ACC112 (cell line): ENCODE measurements around the gene ARL4D.
"Not testable (repeated sequence)": the region's sequence is repeated elsewhere in the genome, so short reads cannot be mapped to it uniquely, and the experiment has no call there.

Source experiments
- H2AFZ ChIP-seq: fragments of 200-600 bp; sonication (generic); one replicate; pipeline ENCODE4 v1.6.0; 2017; ENCODE audit warnings: antibody characterized with exemption, low read length; ENCODE audit not compliant: unreplicated experiment
- H3K27ac ChIP-seq: fragments of 200-600 bp; sonication (generic); 2 replicates; pipeline ENCODE4 v1.5.1; 2014; ENCODE audit warnings: low read depth, mild to moderate bottlenecking, antibody characterized with exemption, low read length, moderate library complexity
- H3K27me3 ChIP-seq: fragments of 200-600 bp; sonication (generic); 2 replicates; pipeline ENCODE4 v1.6.1; 2014; ENCODE audit warnings: mild to moderate bottlenecking, antibody characterized with exemption, low read length, moderate library complexity, mixed read lengths; ENCODE audit not compliant: insufficient read depth
- H3K36me3 ChIP-seq: fragments of 200-600 bp; sonication (generic); 2 replicates; pipeline ENCODE4 v1.6.1; 2016; ENCODE audit warnings: mild to moderate bottlenecking, antibody characterized with exemption, low read length, moderate library complexity, mixed read lengths; ENCODE audit not compliant: insufficient read depth
- H3K4me1 ChIP-seq: fragments of 200-600 bp; sonication (generic); one replicate; pipeline ENCODE4 v1.6.1; 2016; ENCODE audit warnings: low read length, mixed read lengths; ENCODE audit not compliant: insufficient read depth, unreplicated experiment, control insufficient read depth
- H3K4me3 ChIP-seq: fragments of 200-600 bp; sonication (generic); 2 replicates; pipeline ENCODE4 v1.5.1; 2014; ENCODE audit warnings: mild to moderate bottlenecking, low read depth, low read length
- H3K79me2 ChIP-seq: fragments of 200-600 bp; sonication (generic); one replicate; pipeline ENCODE4 v1.6.0; 2016; ENCODE audit warnings: low read length; ENCODE audit not compliant: control insufficient read depth, unreplicated experiment, insufficient read depth

The ARL4D gene

GRCh38 chr17:43360376-43360738 is 38.4 kb upstream of the ARL4D start:
- Histone ChIP-seq H3K27me3 (no peaks in the 10 kb centered on the region), H3K4me1 (peaks cover 29% of the 10 kb centered on the region), H3K4me3 (peak overlapping the region; percentile 86), H3K36me3 (peaks cover 3% of the 10 kb centered on the region; the same call in 1 of the 2 replicates), H3K27ac (peak overlapping the region; percentile 92), H3K79me2 (peaks cover 63% of the 10 kb centered on the region), H2AFZ (no peak overlapping the region)

DNA sequence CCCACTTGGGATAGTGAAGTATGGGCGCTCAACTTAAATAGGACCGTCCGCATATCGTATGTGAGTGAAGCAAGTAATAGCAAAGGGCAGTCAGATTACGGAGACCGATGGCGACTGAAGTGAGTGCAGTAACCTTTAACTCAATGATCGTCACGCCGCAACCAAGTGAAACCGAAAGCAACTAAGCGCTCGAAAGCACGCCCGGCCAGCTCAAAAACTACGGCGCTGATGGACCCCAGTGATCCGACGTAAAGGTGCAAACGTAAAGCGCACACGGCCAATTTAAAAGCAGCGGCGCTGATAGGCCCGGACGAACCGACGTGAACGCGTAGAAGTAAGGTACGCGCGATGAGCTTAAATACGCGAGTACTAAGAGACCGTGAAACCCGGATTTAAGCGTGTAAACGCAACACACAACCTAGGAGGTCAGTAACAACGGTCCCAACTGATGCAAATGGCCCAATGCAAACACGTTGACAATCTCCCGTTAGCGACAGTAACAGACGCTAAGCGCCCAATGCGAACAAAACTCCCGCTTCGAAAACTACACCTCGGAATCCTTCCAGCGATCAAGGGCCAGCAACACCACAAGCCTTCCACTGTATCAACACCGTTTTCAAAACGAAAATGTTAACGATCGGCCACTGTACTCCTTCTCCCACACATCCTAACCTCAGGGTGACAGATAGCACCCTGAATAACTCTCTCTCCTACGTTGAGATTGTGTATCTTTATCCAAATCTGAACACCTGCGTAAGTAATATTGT is 37.9 kb upstream of the ARL4D start:
- Histone ChIP-seq H3K36me3 (peaks cover 3% of the 10 kb centered on the region; the same call in 1 of the 2 replicates), H3K4me3 (peak overlapping the region; percentile 86), H2AFZ (no peak overlapping the region), H3K27ac (peak overlapping the region; percentile 92), H3K27me3 (no peaks in the 10 kb centered on the region), H3K79me2 (peaks cover 61% of the 10 kb centered on the region), H3K4me1 (peaks cover 29% of the 10 kb centered on the region)

DNA sequence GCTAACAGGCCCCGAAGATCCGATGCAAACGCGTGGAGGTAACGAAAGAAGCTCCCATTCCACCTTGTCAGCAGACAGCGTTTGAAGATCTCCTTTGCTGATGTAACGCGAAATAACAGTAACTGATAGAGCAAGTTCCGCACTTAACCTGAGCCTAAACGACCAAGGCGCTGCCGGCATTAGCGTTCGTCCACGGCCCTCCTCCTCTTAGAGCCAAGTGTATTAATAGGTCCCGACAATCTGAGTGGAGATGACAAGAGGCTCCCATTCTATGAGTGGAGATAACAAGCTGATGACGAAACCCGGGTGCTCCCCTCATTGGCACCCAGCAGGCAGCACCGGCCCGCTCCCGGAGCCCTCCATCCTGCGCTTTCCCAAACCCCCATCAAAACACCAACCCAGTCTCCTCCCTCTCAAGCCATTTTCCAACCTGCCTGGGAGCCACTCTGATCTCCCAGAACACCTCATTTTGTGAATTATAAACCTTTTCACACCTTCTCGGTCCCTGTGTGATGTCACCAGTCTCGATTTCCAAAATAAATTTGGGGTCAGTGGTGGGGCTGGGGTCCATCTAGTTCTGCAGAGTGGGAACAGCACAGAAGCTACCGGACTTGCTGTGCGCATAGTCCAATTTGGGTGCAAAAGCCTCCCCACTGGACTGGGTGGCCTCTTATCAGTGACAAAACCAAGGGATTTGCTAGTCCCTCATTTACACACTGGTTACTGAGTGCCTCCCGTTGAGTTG is 35.4 kb upstream of the ARL4D start:
- H3K27ac ChIP-seq, result no peak overlapping the region

DNA sequence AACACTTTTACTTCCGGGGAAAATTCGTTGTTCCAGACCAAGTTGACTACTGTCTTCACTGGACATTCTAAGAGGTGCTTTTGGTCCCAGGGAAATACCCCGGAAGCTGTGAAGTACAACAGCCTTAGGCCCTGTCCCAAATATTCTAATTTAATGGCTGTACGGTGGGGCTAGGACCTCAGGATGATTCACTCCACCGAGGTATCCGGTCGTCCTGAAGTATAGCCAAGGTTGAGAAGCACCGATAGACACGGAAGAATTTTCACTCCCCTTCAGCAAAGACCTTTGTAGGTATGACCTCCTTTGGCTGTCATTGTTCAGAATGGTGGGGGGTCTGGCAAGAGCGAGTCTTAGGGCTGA is 34.9 kb upstream of the ARL4D start:
- Histone ChIP-seq H2AFZ (no peak overlapping the region), H3K79me2 (peaks cover 37% of the 10 kb centered on the region), H3K36me3 (peaks cover 3% of the 10 kb centered on the region; the same call in 1 of the 2 replicates), H3K4me3 (no peak overlapping the region), H3K4me1 (peaks cover 20% of the 10 kb centered on the region), H3K27me3 (no peaks in the 10 kb centered on the region), H3K27ac (no peak overlapping the region)

More for the DNA sequence above, 35.4 kb upstream of the ARL4D start:
- H3K27me3 ChIP-seq, result no peaks in the 10 kb centered on the region
- H3K36me3 ChIP-seq, result peaks cover 3% of the 10 kb centered on the region; the same call in 1 of the 2 replicates
- no peak overlapping the region for H2AFZ ChIP-seq
- H3K4me1 ChIP-seq, result peaks cover 20% of the 10 kb centered on the region
- H3K79me2 ChIP-seq, result peaks cover 43% of the 10 kb centered on the region
- H3K4me3 ChIP-seq, result no peak overlapping the region

DNA sequence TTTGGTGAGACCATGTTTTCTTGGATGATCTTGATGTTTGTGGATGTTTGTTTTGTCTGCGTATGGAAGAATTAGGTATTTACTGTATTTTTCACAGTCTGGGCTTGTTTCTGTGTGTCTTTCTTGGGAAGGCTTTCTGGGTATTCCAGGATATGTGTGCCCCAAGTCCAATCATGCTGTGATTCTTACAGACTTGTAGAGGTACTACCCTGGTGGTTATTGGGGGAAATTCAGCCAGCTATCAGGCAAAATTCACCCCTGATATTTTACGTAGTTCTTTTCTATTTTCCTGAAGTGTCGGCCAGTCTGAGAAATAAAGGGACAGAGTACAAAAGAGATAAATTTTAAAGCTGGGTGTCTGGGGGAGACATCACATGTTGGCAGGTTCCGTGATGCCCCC is 33.4 kb upstream of the ARL4D start:
- Histone ChIP-seq H3K79me2 (peaks cover 23% of the 10 kb centered on the region), H3K4me1 (peaks cover 19% of the 10 kb centered on the region), H2AFZ (no peak overlapping the region), H3K4me3 (no peak overlapping the region), H3K27me3 (no peaks in the 10 kb centered on the region), H3K36me3 (no peaks in the 10 kb centered on the region), H3K27ac (no peak overlapping the region)

GRCh38 chr17:43365921-43366320 is 32.9 kb upstream of the ARL4D start:
- peaks cover 19% of the 10 kb centered on the region for H3K4me1 ChIP-seq
- H3K27me3 ChIP-seq, H2AFZ ChIP-seq: not testable (repeated sequence)

GRCh38 chr17:43366891-43367736 is 31.7 kb upstream of the ARL4D start:
- H3K79me2 ChIP-seq, result peaks cover 21% of the 10 kb centered on the region
- H3K27ac ChIP-seq, result peak overlapping the region; percentile 94
- H3K4me1 ChIP-seq, result peaks cover 19% of the 10 kb centered on the region
- no peaks in the 10 kb centered on the region for H3K27me3 ChIP-seq
- H3K36me3 ChIP-seq, result no peaks in the 10 kb centered on the region
- H3K4me3 ChIP-seq, result peak overlapping the region; percentile 78
- H2AFZ ChIP-seq, result no peak overlapping the region

More at GRCh38 chr17:43365921-43366320, 32.9 kb upstream of the ARL4D start:
- not testable (repeated sequence) for H3K27ac ChIP-seq, H3K4me3 ChIP-seq, H3K36me3 ChIP-seq
- H3K79me2 ChIP-seq, result peaks cover 21% of the 10 kb centered on the region

DNA sequence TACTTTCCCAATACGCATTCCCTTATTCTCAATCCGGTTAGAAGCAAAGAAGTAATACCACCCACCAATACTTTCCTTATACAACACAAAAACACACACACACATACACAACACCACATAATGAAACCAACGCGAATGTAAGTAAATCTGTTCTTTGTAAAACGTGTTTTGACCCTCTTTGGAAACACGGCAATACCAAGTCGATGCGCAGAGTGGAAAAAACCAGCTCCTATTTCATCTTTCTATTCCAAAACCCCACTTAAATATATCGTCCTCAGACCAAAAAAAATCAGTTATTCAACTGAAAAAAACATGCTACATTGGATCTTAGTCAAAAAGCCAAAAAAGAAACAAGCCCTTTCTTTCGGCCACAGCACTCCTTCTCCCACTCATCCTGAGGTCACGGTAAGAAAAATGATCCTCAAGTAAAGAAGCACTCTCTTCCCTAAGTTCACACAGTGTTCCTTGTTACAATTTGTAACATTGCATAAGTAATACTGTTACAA is 31.0 kb upstream of the ARL4D start:
- H3K4me1 ChIP-seq, result peaks cover 19% of the 10 kb centered on the region
- no peaks in the 10 kb centered on the region for H3K27me3 ChIP-seq
- H3K79me2 ChIP-seq, result peaks cover 19% of the 10 kb centered on the region
- H3K36me3 ChIP-seq, result no peaks in the 10 kb centered on the region
- no peak overlapping the region for H2AFZ ChIP-seq
- peak overlapping the region; percentile 94 for H3K27ac ChIP-seq
- peak overlapping the region; percentile 78 for H3K4me3 ChIP-seq

GRCh38 chr17:43368740-43369506 is 29.9 kb upstream of the ARL4D start:
- Histone ChIP-seq H2AFZ (peak overlapping the region; percentile 75), H3K4me3 (peak overlapping the region; percentile 78), H3K79me2 (peaks cover 8% of the 10 kb centered on the region), H3K36me3 (no peaks in the 10 kb centered on the region), H3K27ac (peak overlapping the region; percentile 94), H3K4me1 (peaks cover 19% of the 10 kb centered on the region), H3K27me3 (no peaks in the 10 kb centered on the region)

GRCh38 chr17:43369986-43370385 is 28.8 kb upstream of the ARL4D start:
- H3K27me3 ChIP-seq, result no peaks in the 10 kb centered on the region
- H3K79me2 ChIP-seq, result no peaks in the 10 kb centered on the region
- peaks cover 19% of the 10 kb centered on the region for H3K4me1 ChIP-seq
- H2AFZ ChIP-seq, result peak overlapping the region; percentile 75
- H3K27ac ChIP-seq, result peak overlapping the region; percentile 94
- peak overlapping the region; percentile 78 for H3K4me3 ChIP-seq
- no peaks in the 10 kb centered on the region for H3K36me3 ChIP-seq
